ENCODE results near the gene PSTPIP2. TPM values are rescaled to one million over a fixed set of nuclear protein-coding genes. Genes with fewer than 3 reads are reported as not detected.
"Not testable (repeated sequence)": the region's sequence is repeated elsewhere in the genome, so short reads cannot be mapped to it uniquely, and the experiment has no call there.

Gene PSTPIP2
- total and polyA plus RNA-seq, 2 of the 8 experiments (the other 6 are each of a cell fraction or from before 2014, with no cell fraction given) = 1.8 to 2.4 TPM

DNA sequence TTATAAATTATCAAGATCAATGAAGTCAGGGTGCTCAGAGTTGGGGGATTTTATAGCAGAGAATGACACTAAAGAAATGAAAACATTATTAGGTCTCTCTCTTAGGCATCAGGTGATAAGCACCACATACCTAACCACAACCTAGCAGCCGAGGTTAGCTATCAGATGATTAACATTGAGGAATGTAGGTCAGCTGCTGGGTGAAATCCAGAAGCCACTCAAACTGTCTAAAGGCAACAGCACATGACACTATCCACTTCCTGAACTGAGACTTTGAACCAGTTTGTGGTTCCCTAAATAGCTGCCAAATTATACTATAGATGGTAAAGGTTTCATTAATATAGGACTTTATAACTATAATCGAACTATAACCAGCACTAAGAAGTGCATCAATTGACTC lies 109.6 kb downstream of the PSTPIP2 start (continued):
- TF ChIP-seq ZNF274 (IDR thresholded peaks at IDR 0.05; ENCODE audit: borderline replicate concordance, extremely low read depth, low read length) (no peak), SIN3A (conservative IDR thresholded peaks at IDR 0.05 in 1 of 2, IDR thresholded peaks at IDR 0.05 in 1 of 2; ENCODE audit: low read depth in 1 of 2, low read length in 2 of 2) (no peak)

DNA sequence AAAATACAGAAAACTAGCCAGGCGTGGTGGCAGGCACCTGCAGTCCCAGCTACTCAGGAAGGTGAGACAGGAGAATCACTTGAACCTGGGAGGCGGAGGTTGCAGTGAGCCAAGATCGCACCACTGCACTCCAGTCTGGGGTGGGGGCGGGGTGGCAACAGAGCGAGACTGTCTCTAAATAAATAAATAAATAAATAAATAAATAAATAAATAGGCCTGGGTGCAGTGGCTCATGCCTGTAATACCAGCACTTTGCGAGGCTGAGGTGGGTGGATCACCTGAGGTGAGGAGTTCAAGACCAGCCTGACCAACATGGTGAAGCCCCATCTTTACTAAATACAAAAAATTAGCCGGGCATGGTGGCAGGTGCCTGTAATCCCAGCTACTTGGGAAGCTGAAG lies 112.6 kb downstream of the PSTPIP2 start:
- H2BK120ac ChIP-seq (replicated peaks; ENCODE audit: low read depth, low read length); H3K9me3 ChIP-seq (ENCODE audit: insufficient read depth in 2 of 2, low read depth in 1 of 2, low read length in 1 of 2); H2AK5ac ChIP-seq (ENCODE audit: low read depth, low read length); H3K9ac ChIP-seq (replicated peaks in 1 of 4; ENCODE audit: extremely low read depth in 1 of 4, low read depth in 3 of 4, low read length in 3 of 4); H3K4me3 ChIP-seq (ENCODE audit: extremely low read depth in 1 of 4, insufficient read depth in 2 of 4, low read depth in 3 of 4, low read length in 4 of 4); FAIRE-seq; H4K20me1 ChIP-seq (replicated peaks in 1 of 2; ENCODE audit: control insufficient read depth in 1 of 2, insufficient read depth in 2 of 2, low read length in 2 of 2); H3K4me1 ChIP-seq (replicated peaks in 1 of 4; ENCODE audit: control insufficient read depth in 3 of 4, insufficient read depth in 4 of 4, low read length in 3 of 4); H2AFZ ChIP-seq (ENCODE audit: low read length); H3K4ac ChIP-seq (replicated peaks; ENCODE audit: insufficient read length, low read depth, low read length); H3K27ac ChIP-seq (ENCODE audit: low read depth, low read length); H3K4me2 ChIP-seq (ENCODE audit: insufficient read depth in 1 of 2, low read depth in 2 of 2, low read length in 2 of 2); H2BK5ac ChIP-seq (ENCODE audit: low read depth, low read length); H3K18ac ChIP-seq (ENCODE audit: extremely low read depth, low read length); H3K79me1 ChIP-seq (ENCODE audit: low read depth, low read length); H3K23ac ChIP-seq (ENCODE audit: insufficient read length); H3K23me2 ChIP-seq (ENCODE audit: low read depth, low read length); DNase-seq (ENCODE audit: low read depth in 1 of 2, low spot score in 2 of 2); H3K27me3 ChIP-seq (replicated peaks in 1 of 4; ENCODE audit: control insufficient read depth in 3 of 4, extremely low read depth in 1 of 4, insufficient read depth in 3 of 4, low read length in 3 of 4); H4K91ac ChIP-seq (replicated peaks; ENCODE audit: insufficient read length, low read length); H3K56ac ChIP-seq (replicated peaks; ENCODE audit: insufficient read length, low read depth, low read length); H2BK20ac ChIP-seq (ENCODE audit: low read length); CTCF ChIA-PET (ENCODE audit: partially characterized antibody); H3K14ac ChIP-seq (ENCODE audit: insufficient read length); H4K8ac ChIP-seq (ENCODE audit: extremely low read depth, insufficient read depth, low read length); H2BK15ac ChIP-seq (ENCODE audit: low read length); H4K5ac ChIP-seq (ENCODE audit: insufficient read length, low read depth, low read length); H2BK12ac ChIP-seq (ENCODE audit: low read depth, low read length); H3K36me3 ChIP-seq (ENCODE audit: control insufficient read depth in 2 of 4, insufficient read depth in 4 of 4, low read length in 3 of 4): not testable (repeated sequence)
- POLR2A ChIA-PET (ENCODE audit: partially characterized antibody) = interaction anchor here (0.6 kb wide), 1 partner anchor 113 kb away, joined by 4 read pairs; the partner anchor contains the start of gene PSTPIP2
- 65% methylated on average over 2 of the region's 7 CpGs; no CpG with 5 or more reads in 1 of the 2 experiments for WGBS, 2 experiments (ENCODE audit: extremely low coverage in 1 of 2, insufficient coverage in 1 of 2, insufficient read length in 1 of 2, insufficient replicate concordance in 2 of 2, low coverage in 1 of 2, low lambda C conversion rate in 2 of 2, missing lambda C conversion rate in 1 of 2)
- H3K79me2 ChIP-seq (ENCODE audit: control insufficient read depth in 1 of 2, insufficient read depth in 2 of 2, low read length in 2 of 2) = peaks cover 0 to 11% of the 10 kb centered on the region in 2 experiments; a peak in 2 of 4 replicates
